Right lobe of liver (tissue), 4 donors: ENCODE data around the gene MME.

Experiments
- CTCF ChIP-seq, 4 donors: fragments of 200-600 bp in 3 of 4; fragments of 450-650 bp in 1 of 4; IDR thresholded peaks; one replicate each; pipeline versions ENCODE4 v1.5.1 to v1.8.0; 2016 to 2022; ENCODE audit warnings: antibody characterized with exemption in 4 of 4, mild to moderate bottlenecking in 2 of 4
- POLR2A ChIP-seq: fragments of 450-650 bp; IDR thresholded peaks from one replicate; pipeline ENCODE4 v1.6.1; 2017; ENCODE audit warnings: antibody characterized with exemption, mild to moderate bottlenecking
- donor health status: DM: no; HTN: no; CAD: no.
- donor health status: DM: no; HTN: no; CAD: no.
- donor health status: DM: no; HTN: yes; CAD: no.

GRCh38 chr3:155166441-155166840 is 86.3 kb downstream of the MME start:
- TF ChIP-seq POLR2A (no peak), CTCF (IDR thresholded peaks at IDR 0.05) (no peak)
